Daoy (cell line): Measurements from ENCODE around the gene HSF2BP. TPM values are rescaled to one million over a fixed set of nuclear protein-coding genes. Genes with fewer than 3 reads are reported as not detected.
"Not testable (repeated sequence)": the region's sequence is repeated elsewhere in the genome, so short reads cannot be mapped to it uniquely, and the experiment has no call there.

ENCODE experiments used
- DNase-seq: peaks from one replicate; pipeline ENCODE4 v3.0.0-alpha.2; 2015; ENCODE audit warnings: low read depth
- total RNA-seq: library from RNA; depleted of rRNA; stranded (reverse); fragments of >200 nt; shearing (Covaris generic); gene quantifications from 2 replicates; pipeline ENCODE4 v1.2.3, GENCODE V29; 2014

Gene HSF2BP
- total RNA-seq, 1 experiment from 2014 or later = 2.7 TPM

- DNase-seq = no peak
Observed at GRCh38 chr21:43687566-43688399, 28.5 kb upstream of the HSF2BP start.

GRCh38 chr21:43686811-43687565 lies 27.7 kb upstream of the HSF2BP start:
- no peak for DNase-seq

- no peak for DNase-seq
Observed at GRCh38 chr21:43684424-43684823, 25.1 kb upstream of the HSF2BP start.

GRCh38 chr21:43681650-43682049 lies 22.4 kb upstream of the HSF2BP start:
- no peak for DNase-seq

- not testable (repeated sequence) for DNase-seq
Observed at GRCh38 chr21:43680421-43680820, 21.1 kb upstream of the HSF2BP start.

GRCh38 chr21:43679951-43680350 lies 20.7 kb upstream of the HSF2BP start:
- no peak for DNase-seq

- no peak for DNase-seq
Observed at GRCh38 chr21:43676391-43676790, 17.1 kb upstream of the HSF2BP start.

- no peak for DNase-seq
Observed at GRCh38 chr21:43675871-43676270, 16.6 kb upstream of the HSF2BP start.

- no peak for DNase-seq
Observed at GRCh38 chr21:43669828-43670605, 10.7 kb upstream of the HSF2BP start.

GRCh38 chr21:43667191-43667904 lies 8.1 kb upstream of the HSF2BP start:
- DNase-seq = peak; percentile 82

GRCh38 chr21:43665879-43666278 lies 6.6 kb upstream of the HSF2BP start:
- DNase-seq = no peak

GRCh38 chr21:43664358-43664757 lies 5.1 kb upstream of the HSF2BP start:
- DNase-seq = no peak

GRCh38 chr21:43663033-43663432 lies 3.7 kb upstream of the HSF2BP start:
- no peak for DNase-seq

GRCh38 chr21:43662286-43662685 lies 3.0 kb upstream of the HSF2BP start:
- DNase-seq = no peak

GRCh38 chr21:43658769-43659135 lies 536 bp downstream of the HSF2BP start:
- no peak for DNase-seq

GRCh38 chr21:43658088-43658741 lies 1.1 kb downstream of the HSF2BP start:
- no peak for DNase-seq

- no peak for DNase-seq
Observed at GRCh38 chr21:43657355-43658087, 1.8 kb downstream of the HSF2BP start.

- DNase-seq = peak; percentile 51
Observed at GRCh38 chr21:43654806-43655489, 4.3 kb downstream of the HSF2BP start.

GRCh38 chr21:43653626-43654025 lies 5.7 kb downstream of the HSF2BP start:
- DNase-seq = no peak

GRCh38 chr21:43652616-43653015 lies 6.7 kb downstream of the HSF2BP start:
- no peak for DNase-seq
